ENCODE results near the gene BCAN. TPM values are rescaled to one million over a fixed set of nuclear protein-coding genes. Genes with fewer than 3 reads are reported as not detected.

Gene BCAN
- total and polyA plus RNA-seq, 2 of the 8 experiments (the other 6 are each of a cell fraction or from before 2014, with no cell fraction given) = 4.5 to 24.0 TPM

DNA sequence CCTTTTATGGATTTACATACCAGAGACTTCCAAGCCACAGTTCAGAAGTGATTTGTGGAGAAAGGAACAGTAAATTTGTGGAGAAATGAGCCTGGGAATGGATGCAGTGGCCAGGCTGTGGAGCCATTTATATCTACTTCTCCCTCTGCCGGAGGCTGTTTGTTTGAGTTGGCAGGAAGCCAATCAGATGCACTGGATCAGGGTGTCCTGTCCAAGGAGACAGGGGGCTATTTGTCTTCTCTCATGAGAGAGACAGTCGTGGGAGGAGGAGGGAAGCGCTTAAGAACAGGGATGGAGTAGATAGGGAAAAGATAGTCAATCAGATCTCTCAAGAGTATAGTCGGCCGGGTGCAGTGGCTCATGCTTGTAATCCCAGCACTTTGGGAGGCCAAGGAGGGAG, 25.5 kb upstream of the BCAN start (continued):
- TF ChIP-seq, protein P1, sequence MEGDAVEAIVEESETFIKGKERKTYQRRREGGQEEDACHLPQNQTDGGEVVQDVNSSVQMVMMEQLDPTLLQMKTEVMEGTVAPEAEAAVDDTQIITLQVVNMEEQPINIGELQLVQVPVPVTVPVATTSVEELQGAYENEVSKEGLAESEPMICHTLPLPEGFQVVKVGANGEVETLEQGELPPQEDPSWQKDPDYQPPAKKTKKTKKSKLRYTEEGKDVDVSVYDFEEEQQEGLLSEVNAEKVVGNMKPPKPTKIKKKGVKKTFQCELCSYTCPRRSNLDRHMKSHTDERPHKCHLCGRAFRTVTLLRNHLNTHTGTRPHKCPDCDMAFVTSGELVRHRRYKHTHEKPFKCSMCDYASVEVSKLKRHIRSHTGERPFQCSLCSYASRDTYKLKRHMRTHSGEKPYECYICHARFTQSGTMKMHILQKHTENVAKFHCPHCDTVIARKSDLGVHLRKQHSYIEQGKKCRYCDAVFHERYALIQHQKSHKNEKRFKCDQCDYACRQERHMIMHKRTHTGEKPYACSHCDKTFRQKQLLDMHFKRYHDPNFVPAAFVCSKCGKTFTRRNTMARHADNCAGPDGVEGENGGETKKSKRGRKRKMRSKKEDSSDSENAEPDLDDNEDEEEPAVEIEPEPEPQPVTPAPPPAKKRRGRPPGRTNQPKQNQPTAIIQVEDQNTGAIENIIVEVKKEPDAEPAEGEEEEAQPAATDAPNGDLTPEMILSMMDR (IDR thresholded peaks at IDR 0.05; ENCODE audit: control extremely low read depth in 1 of 3, insufficient read depth in 1 of 3, low read depth in 1 of 3, low read length in 3 of 3) = no peak
- TF ChIP-seq, protein P2, sequence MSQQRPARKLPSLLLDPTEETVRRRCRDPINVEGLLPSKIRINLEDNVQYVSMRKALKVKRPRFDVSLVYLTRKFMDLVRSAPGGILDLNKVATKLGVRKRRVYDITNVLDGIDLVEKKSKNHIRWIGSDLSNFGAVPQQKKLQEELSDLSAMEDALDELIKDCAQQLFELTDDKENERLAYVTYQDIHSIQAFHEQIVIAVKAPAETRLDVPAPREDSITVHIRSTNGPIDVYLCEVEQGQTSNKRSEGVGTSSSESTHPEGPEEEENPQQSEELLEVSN (IDR thresholded peaks at IDR 0.05) = no peak
- TF ChIP-seq SP2 (IDR thresholded peaks at IDR 0.05; ENCODE audit: low read length) (no peak), KDM1A (IDR thresholded peaks at IDR 0.05; ENCODE audit: borderline replicate concordance, low read length) (no peak)
- TF ChIP-seq, protein P3, sequence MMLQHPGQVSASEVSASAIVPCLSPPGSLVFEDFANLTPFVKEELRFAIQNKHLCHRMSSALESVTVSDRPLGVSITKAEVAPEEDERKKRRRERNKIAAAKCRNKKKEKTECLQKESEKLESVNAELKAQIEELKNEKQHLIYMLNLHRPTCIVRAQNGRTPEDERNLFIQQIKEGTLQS (IDR thresholded peaks at IDR 0.05; ENCODE audit: insufficient read depth, low read depth, low read length) = no peak

Data from H1 (cell line).